Measurements from ENCODE around the gene GRAMD1B.
"Not testable (repeated sequence)": the region's sequence is repeated elsewhere in the genome, so short reads cannot be mapped to it uniquely, and the experiment has no call there.

The GRAMD1B gene

DNA sequence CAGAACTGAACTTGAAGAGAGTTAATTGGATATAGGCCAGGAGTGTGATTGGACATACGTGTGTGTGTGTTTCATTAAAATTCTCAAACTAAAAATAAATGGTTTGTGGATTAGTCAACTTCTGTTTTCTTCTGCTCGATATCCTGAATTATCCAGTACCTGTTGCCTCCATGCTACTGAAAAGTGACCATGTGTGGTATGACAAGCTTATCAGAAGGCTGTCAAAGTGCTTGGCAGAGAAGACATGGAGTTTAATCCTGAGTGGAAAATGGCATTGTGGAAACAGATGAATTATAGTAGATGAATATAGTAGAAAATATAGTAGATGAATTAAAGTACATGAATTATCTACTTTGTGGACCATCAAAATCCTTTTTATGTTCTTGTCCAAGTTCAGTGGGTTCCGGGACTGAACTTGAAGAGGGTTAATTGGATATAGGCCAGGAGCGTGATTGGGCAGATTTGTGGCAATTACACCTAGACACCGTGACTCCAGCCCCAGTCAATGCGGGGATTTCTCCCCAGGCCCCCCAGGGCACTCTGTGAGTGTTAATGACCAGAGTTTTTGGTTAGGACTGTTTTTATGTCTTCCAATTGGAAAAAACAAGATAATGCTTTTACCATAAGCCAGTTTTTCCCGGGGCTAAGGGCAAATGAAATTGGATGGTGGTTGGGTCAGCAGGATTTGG, 30.1 kb downstream of the GRAMD1B start:
- Histone ChIP-seq H3K79me2 (ENCODE audit: control insufficient read depth, insufficient read depth, low read length, unreplicated experiment) (no peaks in the 10 kb centered on the region), H3K4me1 (ENCODE audit: control insufficient read depth, insufficient read depth, low read length, unreplicated experiment) (no peaks in the 10 kb centered on the region), H3K27ac (ENCODE audit: low read depth, low read length) (no peak overlapping the region), H3K27me3 (ENCODE audit: insufficient read depth, low read length) (peaks cover 5% of the 10 kb centered on the region; the same call in 1 of the 2 replicates), H3K36me3 (ENCODE audit: insufficient read depth, low read length) (no peaks in the 10 kb centered on the region), H2AFZ (ENCODE audit: low read length, unreplicated experiment) (no peak overlapping the region), H3K4me3 (ENCODE audit: low read depth, low read length) (no peak overlapping the region)

DNA sequence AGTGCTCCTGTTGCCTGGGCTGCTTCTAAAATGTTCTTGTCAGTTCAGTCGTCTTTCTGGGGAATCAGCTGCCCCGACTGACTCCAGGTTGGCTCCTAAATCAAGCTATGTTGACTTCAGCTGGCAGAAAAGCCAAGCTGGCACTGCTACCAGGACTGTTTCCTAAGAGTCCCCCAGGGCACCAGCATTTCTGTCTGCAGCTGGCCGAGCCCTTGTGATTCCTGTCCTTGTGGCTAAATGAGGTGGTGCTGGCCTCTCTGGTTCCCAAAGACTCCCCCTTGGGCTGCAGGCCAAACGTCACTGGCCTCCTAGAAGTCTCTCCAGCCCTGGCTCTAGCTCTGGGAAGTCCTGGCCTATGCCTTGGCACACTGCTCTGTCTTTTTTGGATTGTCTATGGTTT, 31.1 kb downstream of the GRAMD1B start:
- Histone ChIP-seq H3K36me3 (ENCODE audit: insufficient read depth, low read length) (no peaks in the 10 kb centered on the region), H3K4me3 (ENCODE audit: low read depth, low read length) (no peak overlapping the region), H3K27me3 (ENCODE audit: insufficient read depth, low read length) (peaks cover 5% of the 10 kb centered on the region; the same call in 1 of the 2 replicates), H3K79me2 (ENCODE audit: control insufficient read depth, insufficient read depth, low read length, unreplicated experiment) (no peaks in the 10 kb centered on the region), H2AFZ (ENCODE audit: low read length, unreplicated experiment) (no peak overlapping the region), H3K4me1 (ENCODE audit: control insufficient read depth, insufficient read depth, low read length, unreplicated experiment) (no peaks in the 10 kb centered on the region), H3K27ac (ENCODE audit: low read depth, low read length) (no peak overlapping the region)

DNA sequence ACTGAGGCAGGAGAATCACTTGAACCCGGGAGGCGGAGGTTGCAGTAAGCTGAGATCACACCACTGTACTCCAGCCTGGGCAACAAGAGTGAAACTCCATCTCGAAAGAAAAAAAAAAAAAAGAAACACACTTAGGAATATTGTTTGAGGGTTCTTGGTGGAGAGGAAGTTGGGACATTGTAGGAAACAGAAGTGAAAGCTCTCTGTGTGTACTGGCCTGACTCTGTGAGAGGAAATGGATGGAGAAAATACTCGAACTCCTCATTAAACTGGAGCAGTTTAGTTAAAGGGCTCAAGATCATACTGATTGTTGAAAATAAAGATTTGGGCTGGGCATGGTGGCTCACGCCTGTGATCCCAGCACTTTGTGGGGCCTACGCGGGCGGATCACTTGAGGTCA, 35.6 kb downstream of the GRAMD1B start:
- not testable (repeated sequence) for H3K79me2 ChIP-seq (ENCODE audit: control insufficient read depth, insufficient read depth, low read length, unreplicated experiment); H3K36me3 ChIP-seq (ENCODE audit: insufficient read depth, low read length); H3K4me1 ChIP-seq (ENCODE audit: control insufficient read depth, insufficient read depth, low read length, unreplicated experiment)

DNA sequence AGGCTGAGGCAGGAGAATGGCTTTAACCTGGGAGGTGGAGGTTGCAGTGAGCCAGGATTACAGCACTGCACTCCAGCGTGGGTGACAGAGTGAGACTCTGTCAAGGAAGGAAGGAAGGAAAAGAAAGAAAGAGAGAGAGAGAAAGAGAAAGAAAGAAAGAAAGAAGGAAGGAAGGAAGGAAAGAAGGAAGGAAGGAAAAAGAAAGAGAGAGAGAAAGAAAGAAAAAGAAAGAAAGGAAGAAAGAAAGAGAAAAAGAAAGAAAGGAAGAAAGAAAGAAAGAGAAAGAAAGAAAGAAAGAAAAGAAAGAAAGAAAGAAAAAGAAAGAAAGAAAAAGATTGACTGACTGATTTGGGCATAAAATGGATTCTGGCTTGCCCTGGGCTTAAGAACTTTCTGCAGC, 36.1 kb downstream of the GRAMD1B start:
- not testable (repeated sequence) for H3K27me3 ChIP-seq (ENCODE audit: insufficient read depth, low read length); H3K27ac ChIP-seq (ENCODE audit: low read depth, low read length); H2AFZ ChIP-seq (ENCODE audit: low read length, unreplicated experiment); H3K4me1 ChIP-seq (ENCODE audit: control insufficient read depth, insufficient read depth, low read length, unreplicated experiment); H3K79me2 ChIP-seq (ENCODE audit: control insufficient read depth, insufficient read depth, low read length, unreplicated experiment); H3K36me3 ChIP-seq (ENCODE audit: insufficient read depth, low read length); H3K4me3 ChIP-seq (ENCODE audit: low read depth, low read length)

More for the DNA sequence above, 35.6 kb downstream of the GRAMD1B start:
- not testable (repeated sequence) for H3K27ac ChIP-seq (ENCODE audit: low read depth, low read length); H3K27me3 ChIP-seq (ENCODE audit: insufficient read depth, low read length); H2AFZ ChIP-seq (ENCODE audit: low read length, unreplicated experiment); H3K4me3 ChIP-seq (ENCODE audit: low read depth, low read length)

GRCh38 chr11:123469089-123469488, 39.0 kb downstream of the GRAMD1B start:
- Histone ChIP-seq H3K79me2 (ENCODE audit: control insufficient read depth, insufficient read depth, low read length, unreplicated experiment) (no peaks in the 10 kb centered on the region), H3K4me3 (ENCODE audit: low read depth, low read length) (no peak overlapping the region), H3K36me3 (ENCODE audit: insufficient read depth, low read length) (no peaks in the 10 kb centered on the region), H3K27ac (ENCODE audit: low read depth, low read length) (no peak overlapping the region), H3K4me1 (ENCODE audit: control insufficient read depth, insufficient read depth, low read length, unreplicated experiment) (peaks cover 6% of the 10 kb centered on the region), H3K27me3 (ENCODE audit: insufficient read depth, low read length) (no peaks in the 10 kb centered on the region), H2AFZ (ENCODE audit: low read length, unreplicated experiment) (no peak overlapping the region)

DNA sequence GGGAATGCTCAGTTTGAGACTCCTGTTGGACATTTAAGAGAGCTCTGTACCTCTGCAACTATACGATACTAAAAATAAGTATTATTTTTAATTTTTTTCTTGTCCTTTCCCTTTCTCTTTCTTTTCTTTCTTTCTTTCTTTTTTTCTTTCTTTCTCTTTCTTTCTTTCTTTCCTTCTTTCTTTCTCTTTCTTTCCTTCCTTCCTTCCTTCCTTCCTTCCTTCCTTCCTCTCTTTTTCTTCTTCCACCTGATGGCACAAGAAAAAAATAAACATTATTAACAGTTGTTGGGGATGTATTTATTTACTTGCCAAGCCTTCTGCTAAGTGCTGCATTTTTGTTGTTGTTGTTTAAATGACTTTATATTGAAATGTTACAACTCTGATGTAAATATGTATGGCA, 39.5 kb downstream of the GRAMD1B start:
- Histone ChIP-seq H3K27me3 (ENCODE audit: insufficient read depth, low read length) (no peaks in the 10 kb centered on the region), H3K4me1 (ENCODE audit: control insufficient read depth, insufficient read depth, low read length, unreplicated experiment) (peaks cover 11% of the 10 kb centered on the region), H3K27ac (ENCODE audit: low read depth, low read length) (no peak overlapping the region), H3K79me2 (ENCODE audit: control insufficient read depth, insufficient read depth, low read length, unreplicated experiment) (no peaks in the 10 kb centered on the region), H2AFZ (ENCODE audit: low read length, unreplicated experiment) (no peak overlapping the region), H3K36me3 (ENCODE audit: insufficient read depth, low read length) (no peaks in the 10 kb centered on the region), H3K4me3 (ENCODE audit: low read depth, low read length) (no peak overlapping the region)

DNA sequence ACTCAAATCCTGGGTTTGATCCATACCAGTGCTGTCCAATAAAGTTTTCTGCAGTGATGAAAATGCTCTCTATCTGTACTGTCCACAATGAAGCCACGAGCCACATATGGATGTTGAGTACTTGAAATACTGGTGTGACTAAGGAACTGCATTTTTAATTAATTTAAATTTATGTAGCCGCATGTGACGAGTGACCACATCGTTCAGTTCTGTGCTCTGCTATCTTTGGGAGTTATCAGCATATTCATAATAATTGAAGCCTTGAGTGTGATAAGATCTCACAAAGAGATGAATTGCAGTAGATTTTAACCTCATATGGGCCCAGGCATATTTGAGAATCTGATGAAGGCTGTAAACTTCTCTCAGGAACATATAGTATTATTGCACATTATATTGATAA, 40.8 kb downstream of the GRAMD1B start:
- Histone ChIP-seq H3K4me3 (ENCODE audit: low read depth, low read length) (no peak overlapping the region), H3K4me1 (ENCODE audit: control insufficient read depth, insufficient read depth, low read length, unreplicated experiment) (peaks cover 22% of the 10 kb centered on the region), H2AFZ (ENCODE audit: low read length, unreplicated experiment) (peak overlapping the region; percentile 21), H3K27me3 (ENCODE audit: insufficient read depth, low read length) (no peaks in the 10 kb centered on the region), H3K27ac (ENCODE audit: low read depth, low read length) (no peak overlapping the region), H3K36me3 (ENCODE audit: insufficient read depth, low read length) (no peaks in the 10 kb centered on the region), H3K79me2 (ENCODE audit: control insufficient read depth, insufficient read depth, low read length, unreplicated experiment) (no peaks in the 10 kb centered on the region)

- no peaks in the 10 kb centered on the region for H3K79me2 ChIP-seq (ENCODE audit: control insufficient read depth, insufficient read depth, low read length, unreplicated experiment)
- H2AFZ ChIP-seq (ENCODE audit: low read length, unreplicated experiment): no peak overlapping the region
- no peaks in the 10 kb centered on the region for H3K36me3 ChIP-seq (ENCODE audit: insufficient read depth, low read length)
- no peak overlapping the region for H3K4me3 ChIP-seq (ENCODE audit: low read depth, low read length)
- H3K27ac ChIP-seq (ENCODE audit: low read depth, low read length): no peak overlapping the region
- H3K4me1 ChIP-seq (ENCODE audit: control insufficient read depth, insufficient read depth, low read length, unreplicated experiment): peaks cover 22% of the 10 kb centered on the region
- no peaks in the 10 kb centered on the region for H3K27me3 ChIP-seq (ENCODE audit: insufficient read depth, low read length)
Measured at GRCh38 chr11:123472236-123472935, 42.3 kb downstream of the GRAMD1B start.

GRCh38 chr11:123473941-123474677, 44.0 kb downstream of the GRAMD1B start:
- H3K79me2 ChIP-seq (ENCODE audit: control insufficient read depth, insufficient read depth, low read length, unreplicated experiment): no peaks in the 10 kb centered on the region
- peak overlapping the region; percentile 84 for H3K27ac ChIP-seq (ENCODE audit: low read depth, low read length)
- H3K4me1 ChIP-seq (ENCODE audit: control insufficient read depth, insufficient read depth, low read length, unreplicated experiment): peaks cover 24% of the 10 kb centered on the region
- H2AFZ ChIP-seq (ENCODE audit: low read length, unreplicated experiment): peak overlapping the region; percentile 46
- no peaks in the 10 kb centered on the region for H3K27me3 ChIP-seq (ENCODE audit: insufficient read depth, low read length)
- no peak overlapping the region for H3K4me3 ChIP-seq (ENCODE audit: low read depth, low read length)
- H3K36me3 ChIP-seq (ENCODE audit: insufficient read depth, low read length): no peaks in the 10 kb centered on the region

GRCh38 chr11:123474994-123475393, 44.9 kb downstream of the GRAMD1B start:
- Histone ChIP-seq H3K36me3 (ENCODE audit: insufficient read depth, low read length) (no peaks in the 10 kb centered on the region), H3K4me3 (ENCODE audit: low read depth, low read length) (no peak overlapping the region), H3K27ac (ENCODE audit: low read depth, low read length) (peak overlapping the region; percentile 84), H3K4me1 (ENCODE audit: control insufficient read depth, insufficient read depth, low read length, unreplicated experiment) (peaks cover 24% of the 10 kb centered on the region), H3K79me2 (ENCODE audit: control insufficient read depth, insufficient read depth, low read length, unreplicated experiment) (no peaks in the 10 kb centered on the region), H3K27me3 (ENCODE audit: insufficient read depth, low read length) (no peaks in the 10 kb centered on the region), H2AFZ (ENCODE audit: low read length, unreplicated experiment) (peak overlapping the region; percentile 39)
